PC-9 (cell line): ENCODE results near the gene FNDC3B.

Source experiments
- CTCF ChIP-seq: fragments of 200-600 bp; sonication (generic); conservative IDR thresholded peaks from 2 replicates; pipeline ENCODE4 v1.6.1; 2017; ENCODE audit warnings: mixed run types, antibody characterized with exemption, mild to moderate bottlenecking, moderate library complexity
- EZH2 ChIP-seq: fragments of 200-600 bp; sonication (generic); IDR thresholded peaks from 2 replicates; pipeline ENCODE4 v1.8.0; 2017; ENCODE audit warnings: antibody characterized with exemption, low read depth

GRCh38 chr3:172261054-172261453 is 221.7 kb downstream of the FNDC3B start:
- TF ChIP-seq CTCF (no peak), EZH2 (no peak)
